ENCODE data around the gene NOC2L. TPM values are rescaled to one million over a fixed set of nuclear protein-coding genes. Genes with fewer than 3 reads are reported as not detected.

The NOC2L gene
- total and polyA plus RNA-seq, 2 experiments from 2014 or later: 95.4 to 119 TPM

DNA sequence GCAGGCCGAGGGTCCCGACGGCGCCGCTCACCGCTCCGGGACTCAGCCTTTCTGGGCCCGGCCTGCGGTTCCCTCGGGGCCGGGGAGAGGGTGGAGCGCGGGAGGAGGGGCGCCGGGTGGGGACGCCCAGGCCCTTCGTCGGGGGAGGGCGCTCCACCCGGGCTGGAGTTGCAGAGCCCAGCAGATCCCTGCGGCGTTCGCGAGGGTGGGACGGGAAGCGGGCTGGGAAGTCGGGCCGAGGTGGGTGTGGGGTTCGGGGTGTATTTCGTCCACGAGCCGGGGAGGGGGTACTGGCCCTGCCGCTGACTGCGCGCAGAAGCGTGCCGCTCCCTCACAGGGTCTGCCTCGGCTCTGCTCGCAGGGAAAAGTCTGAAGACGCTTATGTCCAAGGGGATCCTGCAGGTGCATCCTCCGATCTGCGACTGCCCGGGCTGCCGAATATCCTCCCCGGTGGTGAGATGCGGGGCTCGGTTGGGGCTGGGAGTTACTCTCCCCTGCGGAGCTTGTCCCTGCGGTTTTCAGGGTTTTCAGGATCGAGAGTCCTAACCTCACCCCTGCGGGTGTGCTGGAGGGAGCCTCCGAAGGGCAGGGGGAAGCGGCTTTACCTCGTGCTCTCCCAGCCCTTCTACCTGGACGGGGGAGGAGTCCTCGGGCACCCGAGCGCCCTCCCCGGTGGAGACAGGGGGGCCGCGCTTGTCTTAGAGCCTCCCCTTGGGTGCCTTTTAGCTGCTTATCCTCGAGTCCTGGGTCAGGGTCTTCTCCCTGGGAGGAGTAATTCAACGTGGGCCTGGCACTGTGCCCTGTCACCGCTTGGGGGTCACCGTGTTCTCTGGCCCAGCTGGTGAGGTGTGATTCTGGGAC lies 33.3 kb downstream of the NOC2L start:
- no peak overlapping the region for H3K27ac ChIP-seq
- DNase-seq (ENCODE audit: low read depth in 1 of 2, low spot score in 1 of 2): peak; percentile 57 to 77
- peak overlapping the region; percentile 89 for H3K4me3 ChIP-seq
- H3K36me3 ChIP-seq: no peaks in the 10 kb centered on the region
- no peaks in the 10 kb centered on the region for H3K9me3 ChIP-seq (ENCODE audit: low read depth)
- TF ChIP-seq, protein P1, sequence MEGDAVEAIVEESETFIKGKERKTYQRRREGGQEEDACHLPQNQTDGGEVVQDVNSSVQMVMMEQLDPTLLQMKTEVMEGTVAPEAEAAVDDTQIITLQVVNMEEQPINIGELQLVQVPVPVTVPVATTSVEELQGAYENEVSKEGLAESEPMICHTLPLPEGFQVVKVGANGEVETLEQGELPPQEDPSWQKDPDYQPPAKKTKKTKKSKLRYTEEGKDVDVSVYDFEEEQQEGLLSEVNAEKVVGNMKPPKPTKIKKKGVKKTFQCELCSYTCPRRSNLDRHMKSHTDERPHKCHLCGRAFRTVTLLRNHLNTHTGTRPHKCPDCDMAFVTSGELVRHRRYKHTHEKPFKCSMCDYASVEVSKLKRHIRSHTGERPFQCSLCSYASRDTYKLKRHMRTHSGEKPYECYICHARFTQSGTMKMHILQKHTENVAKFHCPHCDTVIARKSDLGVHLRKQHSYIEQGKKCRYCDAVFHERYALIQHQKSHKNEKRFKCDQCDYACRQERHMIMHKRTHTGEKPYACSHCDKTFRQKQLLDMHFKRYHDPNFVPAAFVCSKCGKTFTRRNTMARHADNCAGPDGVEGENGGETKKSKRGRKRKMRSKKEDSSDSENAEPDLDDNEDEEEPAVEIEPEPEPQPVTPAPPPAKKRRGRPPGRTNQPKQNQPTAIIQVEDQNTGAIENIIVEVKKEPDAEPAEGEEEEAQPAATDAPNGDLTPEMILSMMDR (IDR thresholded peaks at IDR 0.05; ENCODE audit: low read depth, low read length): peak; percentile 6
- H3K4me1 ChIP-seq (ENCODE audit: low read depth): peaks cover 13% of the 10 kb centered on the region
- peaks cover 13% of the 10 kb centered on the region for H3K27me3 ChIP-seq

DNA sequence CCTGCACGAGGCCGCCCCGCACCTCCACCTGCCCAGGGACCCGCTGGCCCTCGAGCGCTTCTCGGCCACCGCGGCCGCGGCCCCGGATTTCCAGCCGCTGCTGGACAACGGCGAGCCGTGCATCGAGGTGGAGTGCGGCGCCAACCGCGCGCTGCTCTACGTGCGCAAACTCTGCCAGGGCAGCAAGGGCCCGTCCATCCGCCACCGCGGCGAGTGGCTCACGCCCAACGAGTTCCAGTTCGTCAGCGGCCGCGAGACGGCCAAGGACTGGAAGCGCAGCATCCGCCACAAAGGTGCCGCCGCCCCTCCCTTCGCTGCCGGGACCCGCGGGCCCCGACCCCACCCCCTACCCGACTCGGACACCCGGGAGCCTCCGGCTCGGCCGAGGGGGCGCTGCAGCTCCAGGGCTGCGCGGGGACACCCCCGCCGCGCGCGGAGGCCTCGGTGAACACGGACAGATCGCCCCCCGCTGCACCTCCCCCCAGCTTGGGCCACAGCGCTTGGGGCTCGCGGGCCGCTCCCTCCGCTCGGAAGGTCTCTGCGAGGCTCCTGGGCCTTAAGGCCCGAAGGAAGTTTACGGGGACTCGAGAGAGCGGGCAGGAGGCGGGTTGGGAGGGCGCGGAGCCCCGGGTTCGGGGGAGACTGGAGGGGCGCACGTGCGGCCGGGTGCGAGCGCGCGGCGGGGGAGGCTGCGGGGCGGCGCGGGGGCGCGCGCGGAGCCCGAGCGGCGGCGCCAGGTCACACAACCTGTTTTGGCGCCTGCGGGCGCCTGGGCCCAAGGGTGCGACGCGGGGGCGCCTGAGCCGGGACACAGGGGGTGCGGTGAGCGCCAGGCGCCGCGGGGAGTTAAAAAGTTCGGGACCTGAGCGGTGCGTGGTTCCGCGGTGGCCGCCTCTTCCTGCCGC lies 34.1 kb downstream of the NOC2L start:
- TF ChIP-seq, protein P1 (IDR thresholded peaks at IDR 0.05; ENCODE audit: low read depth, low read length): no peak
- no peaks in the 10 kb centered on the region for H3K9me3 ChIP-seq (ENCODE audit: low read depth)
- peaks cover 13% of the 10 kb centered on the region for H3K27me3 ChIP-seq
- H3K36me3 ChIP-seq: no peaks in the 10 kb centered on the region
- DNase-seq (ENCODE audit: low read depth in 1 of 2, low spot score in 1 of 2): peak; percentile 51 to 80
- H3K27ac ChIP-seq: peak overlapping the region; percentile 51
- H3K4me3 ChIP-seq: peak overlapping the region; percentile 89
- peaks cover 20% of the 10 kb centered on the region for H3K4me1 ChIP-seq (ENCODE audit: low read depth)

DNA sequence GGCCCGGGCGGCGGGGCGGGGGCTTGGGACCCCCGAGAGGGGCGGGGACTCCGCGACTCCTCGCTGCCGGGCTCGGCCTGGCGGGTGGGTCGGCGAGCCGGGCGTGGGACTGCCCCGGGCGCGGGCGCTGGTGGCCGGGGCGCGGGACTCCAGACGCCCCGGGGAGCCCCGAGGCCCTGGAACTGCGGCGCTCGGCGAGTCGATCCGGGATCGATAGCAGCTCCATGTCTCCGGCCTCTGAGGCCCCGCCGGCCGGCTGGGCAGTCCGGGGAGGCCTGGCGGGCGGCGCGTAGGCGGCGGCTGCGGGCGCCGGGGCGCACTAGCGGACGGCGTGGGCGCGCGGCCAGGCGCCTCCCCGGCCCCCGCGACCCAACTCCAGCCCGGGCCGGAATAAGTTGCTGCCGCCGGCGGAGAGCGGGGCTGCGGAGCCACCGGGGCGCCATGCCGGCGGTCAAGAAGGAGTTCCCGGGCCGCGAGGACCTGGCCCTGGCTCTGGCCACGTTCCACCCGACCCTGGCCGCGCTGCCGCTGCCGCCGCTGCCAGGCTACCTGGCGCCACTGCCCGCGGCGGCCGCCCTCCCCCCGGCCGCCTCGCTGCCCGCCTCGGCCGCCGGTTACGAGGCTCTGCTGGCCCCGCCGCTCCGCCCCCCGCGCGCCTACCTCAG lies 34.9 kb downstream of the NOC2L start:
- TF ChIP-seq, protein P1 (IDR thresholded peaks at IDR 0.05; ENCODE audit: low read depth, low read length): no peak
- Histone ChIP-seq H3K4me3 (peak overlapping the region; percentile 89), H3K4me1 (ENCODE audit: low read depth) (peaks cover 20% of the 10 kb centered on the region), H3K9me3 (ENCODE audit: low read depth) (no peaks in the 10 kb centered on the region), H3K36me3 (no peaks in the 10 kb centered on the region), H3K27me3 (peaks cover 13% of the 10 kb centered on the region), H3K27ac (peak overlapping the region; percentile 51)
- peak in 1 of 2 donors; percentile 51 for DNase-seq (ENCODE audit: low read depth in 1 of 2, low spot score in 1 of 2)

DNA sequence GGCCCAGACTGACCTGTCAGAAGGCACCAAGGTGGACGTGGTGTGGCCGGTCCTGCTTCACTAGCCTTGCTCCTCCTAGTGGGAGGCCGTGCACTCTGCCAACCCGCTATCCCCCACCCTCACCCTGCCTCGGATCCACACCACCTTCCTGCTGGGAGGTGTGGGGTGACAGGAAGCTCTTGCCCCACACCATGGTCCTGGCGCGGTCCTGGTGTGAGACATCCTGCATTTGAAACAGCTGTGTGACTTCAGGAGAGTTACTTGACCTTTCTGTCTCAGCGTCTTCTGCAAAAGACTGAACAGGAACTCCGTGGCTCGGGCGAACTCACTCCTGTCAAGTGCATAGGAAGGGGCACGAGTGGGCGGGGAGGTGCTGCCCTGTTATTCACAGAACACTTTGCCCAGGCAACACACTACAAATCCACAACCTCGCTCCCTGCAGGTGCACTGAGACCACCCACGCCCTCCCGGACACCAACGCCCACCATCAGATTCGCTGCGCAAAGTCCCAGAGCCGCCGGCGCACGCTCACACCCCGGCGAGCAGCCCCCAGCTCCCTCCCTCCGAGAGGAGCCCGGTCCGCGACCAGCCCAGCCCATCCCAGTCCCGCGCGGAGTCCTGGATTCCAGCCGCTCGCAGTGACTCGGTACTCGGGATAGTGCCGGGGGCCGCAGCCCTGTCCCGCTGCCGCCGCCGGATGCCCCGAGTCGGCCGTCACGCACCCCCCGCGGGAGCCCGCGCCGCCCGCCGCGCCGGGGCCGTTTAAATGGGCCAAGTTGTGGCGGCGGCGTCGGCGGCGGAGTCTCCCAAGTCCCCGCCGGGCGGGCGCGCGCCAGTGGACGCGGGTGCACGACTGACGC lies 35.7 kb downstream of the NOC2L start, which contains the start of gene SAMD11:
Gene SAMD11 (plus strand): TSS at position 793 of the 860 bp plus-strand sequence. CDS start 509 bp downstream, outside the sequence.
- Histone ChIP-seq H3K4me3 (peak within 1 kb of the TSS; percentile 89), H3K9me3 (ENCODE audit: low read depth) (no peaks in the 10 kb centered on the region), H3K4me1 (ENCODE audit: low read depth) (peaks cover 23% of the 10 kb centered on the region), H3K27ac (peak within 1 kb of the TSS; percentile 51), H3K36me3 (no peaks in the 10 kb centered on the region), H3K27me3 (peaks cover 13% of the 10 kb centered on the region)
- peak; percentile 91 to 95 for DNase-seq (ENCODE audit: low read depth in 1 of 2, low spot score in 1 of 2)
- TF ChIP-seq, protein P1 (IDR thresholded peaks at IDR 0.05; ENCODE audit: low read depth, low read length): no peak
